Peyer's patch (tissue), 4 donors: ENCODE data around the gene NMUR2. TPM values are rescaled to one million over a fixed set of nuclear protein-coding genes. Genes with fewer than 3 reads are reported as not detected.

Experiments used
- DNase-seq, 3 donors: peaks; one replicate each; pipeline ENCODE4 v3.0.0-alpha.2; 2017 to 2019
- H3K27ac ChIP-seq, 4 donors: fragments of 200-600 bp; sonication (generic); one replicate each; pipeline ENCODE4 v1.5.1; 2016 to 2019
- H3K27me3 ChIP-seq, 2 donors: fragments of 200-600 bp; sonication (generic); one replicate each; pipeline ENCODE4 v1.5.1; 2019
- H3K36me3 ChIP-seq, 3 donors: fragments of 200-600 bp; sonication (generic); one replicate each; pipeline ENCODE4 v1.5.1; 2016 to 2019
- H3K4me1 ChIP-seq, 4 donors: fragments of 200-600 bp; sonication (generic); one replicate each; pipeline ENCODE4 v1.5.1; 2016 to 2019
- H3K4me3 ChIP-seq, 4 donors: fragments of 200-600 bp; sonication (generic); 1 replicate in 3 of 4; 2 replicates in 1 of 4; pipeline ENCODE4 v1.5.1; 2016 to 2019; ENCODE audit warnings: mild to moderate bottlenecking in 1 of 4
- H3K9me3 ChIP-seq, 4 donors: fragments of 200-600 bp; sonication (generic); one replicate each; pipeline ENCODE4 v1.5.1; 2016 to 2019; ENCODE audit warnings: mild to moderate bottlenecking in 1 of 4
- POLR2A ChIP-seq, 2 donors: fragments of 450-650 bp; IDR thresholded peaks; one replicate each; pipeline ENCODE4 v1.5.1; 2017; ENCODE audit warnings: antibody characterized with exemption in 2 of 2, mild to moderate bottlenecking in 2 of 2, moderate library complexity in 2 of 2
- total RNA-seq, 4 donors: library from RNA; depleted of rRNA; stranded (reverse); fragments of >200 nt; gene quantifications; one replicate each; pipeline ENCODE4 v1.1.0, GENCODE V29; 2016
- TF ChIP-seq, protein P1 (sequence below), 6 experiments: fragments of 450-650 bp in 4 of 6; fragments of 200-600 bp in 2 of 6; sonication (generic) in 1 of 6; IDR thresholded peaks; one replicate each; pipeline ENCODE4 v1.5.1; 2017 to 2019; ENCODE audit warnings: antibody characterized with exemption in 6 of 6, mild to moderate bottlenecking in 3 of 6, moderate library complexity in 1 of 6

Gene NMUR2
- total RNA-seq, 4 donors from 2014 or later: not detected

DNA sequence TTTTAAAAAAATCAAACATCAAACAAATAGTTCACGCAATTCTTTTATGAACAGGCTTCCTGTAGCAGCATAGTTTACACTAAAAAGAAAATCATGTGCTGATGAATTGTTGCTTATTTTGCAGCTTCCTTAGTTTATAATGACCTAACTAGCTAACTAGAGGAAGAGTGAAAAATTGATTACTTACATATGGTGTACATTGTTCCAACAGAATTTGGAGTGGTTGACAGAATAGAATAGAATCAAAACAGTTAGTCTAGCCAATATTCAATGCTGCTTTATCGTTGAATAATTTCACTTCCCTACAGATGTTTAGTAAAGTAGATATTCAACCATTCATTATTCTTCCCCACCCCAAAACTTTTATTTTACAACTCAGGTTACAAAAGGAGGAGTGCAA is 4.2 kb downstream of the NMUR2 start:
- no peaks in the 10 kb centered on the region for H3K4me1 ChIP-seq
- TF ChIP-seq, protein P1, sequence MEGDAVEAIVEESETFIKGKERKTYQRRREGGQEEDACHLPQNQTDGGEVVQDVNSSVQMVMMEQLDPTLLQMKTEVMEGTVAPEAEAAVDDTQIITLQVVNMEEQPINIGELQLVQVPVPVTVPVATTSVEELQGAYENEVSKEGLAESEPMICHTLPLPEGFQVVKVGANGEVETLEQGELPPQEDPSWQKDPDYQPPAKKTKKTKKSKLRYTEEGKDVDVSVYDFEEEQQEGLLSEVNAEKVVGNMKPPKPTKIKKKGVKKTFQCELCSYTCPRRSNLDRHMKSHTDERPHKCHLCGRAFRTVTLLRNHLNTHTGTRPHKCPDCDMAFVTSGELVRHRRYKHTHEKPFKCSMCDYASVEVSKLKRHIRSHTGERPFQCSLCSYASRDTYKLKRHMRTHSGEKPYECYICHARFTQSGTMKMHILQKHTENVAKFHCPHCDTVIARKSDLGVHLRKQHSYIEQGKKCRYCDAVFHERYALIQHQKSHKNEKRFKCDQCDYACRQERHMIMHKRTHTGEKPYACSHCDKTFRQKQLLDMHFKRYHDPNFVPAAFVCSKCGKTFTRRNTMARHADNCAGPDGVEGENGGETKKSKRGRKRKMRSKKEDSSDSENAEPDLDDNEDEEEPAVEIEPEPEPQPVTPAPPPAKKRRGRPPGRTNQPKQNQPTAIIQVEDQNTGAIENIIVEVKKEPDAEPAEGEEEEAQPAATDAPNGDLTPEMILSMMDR (IDR thresholded peaks at IDR 0.05): no peak
- TF ChIP-seq POLR2A (IDR thresholded peaks at IDR 0.05): no peak
- no peaks in the 10 kb centered on the region for H3K9me3 ChIP-seq
- no peak for DNase-seq
- H3K27ac ChIP-seq: no peak overlapping the region
- no peak overlapping the region for H3K4me3 ChIP-seq
- H3K36me3 ChIP-seq: no peaks in the 10 kb centered on the region
- no peaks in the 10 kb centered on the region for H3K27me3 ChIP-seq

DNA sequence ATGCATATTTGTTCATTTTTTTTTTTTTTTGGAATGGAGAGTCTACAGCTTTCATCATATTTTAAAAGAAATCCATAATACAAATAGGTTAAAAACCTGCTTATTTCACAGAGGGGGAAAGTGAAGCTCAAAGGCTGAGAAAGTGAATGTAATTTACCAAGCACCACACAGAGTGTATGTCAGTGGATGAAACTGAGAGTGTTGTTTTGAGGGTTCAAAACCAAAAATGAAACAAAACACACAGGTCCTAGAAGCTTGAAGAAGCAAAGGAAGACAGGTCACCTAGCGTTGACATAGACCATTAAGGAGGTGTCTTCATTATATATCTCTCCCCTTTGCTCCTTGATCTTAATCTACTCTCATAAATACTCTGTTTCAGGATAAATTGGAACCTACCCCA is 7.5 kb downstream of the NMUR2 start:
- TF ChIP-seq POLR2A (IDR thresholded peaks at IDR 0.05): no peak
- Histone ChIP-seq H3K27me3 (no peaks in the 10 kb centered on the region), H3K36me3 (no peaks in the 10 kb centered on the region), H3K27ac (no peak overlapping the region), H3K4me1 (no peaks in the 10 kb centered on the region), H3K9me3 (no peaks in the 10 kb centered on the region), H3K4me3 (no peak overlapping the region)
- DNase-seq: no peak

DNA sequence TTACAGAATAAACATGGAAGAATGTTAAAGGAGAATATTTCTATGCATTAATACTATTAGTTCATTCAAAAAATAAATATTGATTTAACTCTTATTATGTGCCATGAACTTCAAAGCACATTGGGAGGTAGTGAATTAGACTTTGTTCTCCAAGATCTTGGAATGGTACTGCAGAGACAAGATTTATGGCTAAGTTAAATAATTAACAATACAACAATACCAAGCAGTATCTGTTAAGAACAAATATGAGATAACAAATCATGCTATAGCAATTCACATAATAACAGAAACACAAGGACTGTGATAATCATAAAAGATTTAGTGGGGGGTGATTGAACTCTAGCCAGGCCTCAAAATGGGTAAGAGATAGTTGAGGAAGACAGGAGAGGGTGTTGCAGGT is 11.6 kb downstream of the NMUR2 start:
- no peaks in the 10 kb centered on the region for H3K27me3 ChIP-seq
- DNase-seq: no peak
- no peaks in the 10 kb centered on the region for H3K4me1 ChIP-seq
- no peak overlapping the region for H3K27ac ChIP-seq
- H3K36me3 ChIP-seq: no peaks in the 10 kb centered on the region
- no peaks in the 10 kb centered on the region for H3K9me3 ChIP-seq
- no peak for TF ChIP-seq POLR2A (IDR thresholded peaks at IDR 0.05)
- TF ChIP-seq, protein P1 (IDR thresholded peaks at IDR 0.05): no peak
- no peak overlapping the region for H3K4me3 ChIP-seq

DNA sequence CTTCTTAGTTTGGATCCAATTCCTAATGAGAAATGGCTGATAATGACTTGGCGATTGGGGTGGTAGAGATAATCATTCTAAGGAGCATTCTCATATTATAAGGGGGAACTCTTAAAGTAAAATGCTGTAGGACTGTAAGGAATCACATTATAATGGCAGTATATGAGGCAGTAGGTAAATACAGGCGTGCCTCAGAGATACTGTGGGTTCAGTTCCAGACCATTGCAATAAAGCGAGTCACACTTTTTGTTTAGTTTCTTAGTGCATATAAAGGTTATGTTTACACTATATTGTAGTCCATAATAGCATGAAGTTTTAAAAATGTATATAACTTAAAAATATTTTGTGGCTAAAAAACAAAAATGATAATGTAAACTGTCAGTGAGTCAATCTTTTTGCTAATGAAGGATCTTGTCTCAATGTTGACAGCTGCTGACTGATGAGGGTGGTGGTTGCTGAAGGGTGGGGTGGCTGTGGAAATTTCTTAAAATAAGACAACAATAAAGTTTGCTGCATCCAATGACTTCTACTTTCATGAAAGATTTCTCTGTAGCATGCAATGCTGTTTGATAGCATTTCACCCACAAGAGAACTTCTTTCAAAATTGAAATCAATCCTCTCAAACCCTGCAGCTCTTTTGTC is 15.8 kb downstream of the NMUR2 start:
- Histone ChIP-seq H3K9me3 (no peaks in the 10 kb centered on the region), H3K27ac (no peak overlapping the region), H3K27me3 (no peaks in the 10 kb centered on the region), H3K4me1 (no peaks in the 10 kb centered on the region), H3K36me3 (no peaks in the 10 kb centered on the region), H3K4me3 (no peak overlapping the region)
- no peak for DNase-seq
- TF ChIP-seq POLR2A (IDR thresholded peaks at IDR 0.05): no peak
- TF ChIP-seq, protein P1 (IDR thresholded peaks at IDR 0.05): no peak

DNA sequence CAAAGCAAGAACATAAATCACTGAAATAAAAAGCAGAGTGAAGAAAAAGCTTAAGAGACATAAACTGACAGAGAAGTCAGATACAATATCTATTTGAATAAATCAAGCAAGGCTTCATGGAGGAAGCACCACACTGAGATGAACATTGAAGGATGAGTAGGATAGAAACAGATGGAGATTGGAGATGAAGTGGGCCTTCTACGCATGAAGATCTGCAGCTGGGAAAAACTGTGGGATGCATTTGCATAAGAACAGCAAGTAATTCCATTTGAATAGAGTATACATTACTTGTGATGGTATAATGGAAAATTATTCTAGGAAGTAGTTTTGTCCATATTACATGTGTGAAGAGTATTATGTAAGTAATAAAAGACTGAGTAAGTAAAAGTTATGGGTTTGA is 16.5 kb downstream of the NMUR2 start:
- DNase-seq: no peak
- TF ChIP-seq, protein P1 (IDR thresholded peaks at IDR 0.05): no peak
- no peak for TF ChIP-seq POLR2A (IDR thresholded peaks at IDR 0.05)
- no peaks in the 10 kb centered on the region for H3K9me3 ChIP-seq
- no peaks in the 10 kb centered on the region for H3K27me3 ChIP-seq
- no peaks in the 10 kb centered on the region for H3K36me3 ChIP-seq
- H3K27ac ChIP-seq: no peak overlapping the region
- H3K4me1 ChIP-seq: no peaks in the 10 kb centered on the region
- no peak overlapping the region for H3K4me3 ChIP-seq

DNA sequence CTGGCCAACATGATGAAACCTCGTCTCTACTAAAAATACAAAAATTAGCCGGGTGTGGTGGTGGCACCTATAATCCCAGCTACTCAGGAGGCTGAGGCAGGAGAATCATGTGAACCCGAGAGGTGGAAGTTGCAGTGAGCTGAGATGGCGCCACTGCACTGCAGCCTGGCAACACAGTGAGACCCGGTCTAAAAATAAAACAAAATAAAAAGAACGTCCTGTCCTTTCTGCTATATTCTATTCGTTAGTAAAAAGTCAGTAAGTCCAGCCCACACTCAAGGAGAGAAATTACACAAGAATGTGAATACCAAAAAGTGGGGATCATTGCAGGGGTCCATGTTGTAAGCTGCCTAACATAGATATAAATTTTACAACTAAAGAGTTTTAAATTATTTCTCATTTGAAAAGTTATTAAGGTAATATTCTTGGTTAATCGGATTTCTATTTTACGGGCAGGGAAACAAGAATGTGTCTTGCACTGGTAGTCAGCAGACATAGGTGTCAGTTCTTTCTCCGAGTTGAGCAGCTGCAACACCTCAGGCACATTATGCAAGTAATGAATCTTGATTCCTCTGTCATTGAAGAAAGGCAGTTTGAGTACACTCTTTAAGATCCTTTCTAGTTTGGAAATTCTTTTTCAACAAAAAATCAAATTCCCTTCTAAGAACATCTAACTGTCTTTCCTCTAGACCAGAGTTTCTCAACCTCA is 24.5 kb downstream of the NMUR2 start:
- H3K36me3 ChIP-seq: no peaks in the 10 kb centered on the region
- no peaks in the 10 kb centered on the region for H3K4me1 ChIP-seq
- no peak overlapping the region for H3K4me3 ChIP-seq
- TF ChIP-seq, protein P1 (IDR thresholded peaks at IDR 0.05): no peak
- no peak for TF ChIP-seq POLR2A (IDR thresholded peaks at IDR 0.05)
- no peak for DNase-seq
- H3K9me3 ChIP-seq: no peaks in the 10 kb centered on the region
- H3K27me3 ChIP-seq: no peaks in the 10 kb centered on the region
- H3K27ac ChIP-seq: no peak overlapping the region
